CD4-positive, alpha-beta memory T cell (primary cell): ENCODE measurements around the gene C5orf15. TPM values are rescaled to one million over a fixed set of nuclear protein-coding genes. Genes with fewer than 3 reads are reported as not detected.
"Not testable (repeated sequence)": the region's sequence is repeated elsewhere in the genome, so short reads cannot be mapped to it uniquely, and the experiment has no call there.

ENCODE experiments used
- CTCF ChIA-PET: fragments of 350-600 bp; sonication (Branson Sonifier 250); formaldehyde crosslinking; loops from one replicate; lab custom pipeline; 2021; ENCODE audit warnings: inconsistent platforms; ENCODE audit not compliant: partially characterized antibody; lab: Charles Lee
- POLR2A ChIA-PET: fragments of 350-600 bp; sonication (Branson Sonifier 250); formaldehyde crosslinking; loops from one replicate; lab custom pipeline; 2021; ENCODE audit not compliant: partially characterized antibody; lab: Charles Lee
- DNase-seq, 5 donors: peaks; one replicate each; pipeline versions ENCODE4 v3.0.0 to v3.0.0-alpha.2; 2020 to 2022; ENCODE audit warnings: mixed read lengths in 1 of 5
- H3K27ac ChIP-seq: one replicate; pipeline ENCODE4 v1.7.0; 2013; ENCODE audit warnings: low read depth, low read length
- H3K27me3 ChIP-seq: 2 replicates; pipeline ENCODE4 v1.7.0; 2013; ENCODE audit warnings: mild to moderate bottlenecking, low read length, moderate library complexity; ENCODE audit not compliant: insufficient read depth
- H3K36me3 ChIP-seq: 2 replicates; pipeline ENCODE4 v1.7.0; 2013; ENCODE audit warnings: mild to moderate bottlenecking, low read length, moderate library complexity; ENCODE audit not compliant: insufficient read depth
- H3K4me1 ChIP-seq: 2 replicates; pipeline ENCODE4 v1.7.0; 2013; ENCODE audit warnings: mild to moderate bottlenecking, low read length, moderate library complexity; ENCODE audit not compliant: insufficient read depth
- H3K4me3 ChIP-seq, 2 donors: one replicate each; pipeline ENCODE4 v1.7.0; 2013; ENCODE audit warnings: low read length in 2 of 2, mild to moderate bottlenecking in 1 of 2
- H3K9me3 ChIP-seq, 2 donors: one replicate each; pipeline ENCODE4 v1.7.0; 2013; ENCODE audit warnings: low read length in 2 of 2, control low read depth in 1 of 2; ENCODE audit not compliant: control insufficient read depth in 1 of 2
- H3K27ac Mint-ChIP-seq, 7 donors: one replicate each; pipeline ENCODE4 v1.8.0; 2020 to 2021; ENCODE audit warnings: mixed read lengths in 7 of 7, mild to moderate bottlenecking in 6 of 7, inconsistent platforms in 3 of 7, moderate library complexity in 3 of 7
- H3K27me3 Mint-ChIP-seq, 2 donors: one replicate each; pipeline ENCODE4 v1.8.0; 2020 to 2021; ENCODE audit warnings: mixed read lengths in 2 of 2
- H3K36me3 Mint-ChIP-seq, 2 donors: one replicate each; pipeline ENCODE4 v1.8.0; 2020 to 2021; ENCODE audit warnings: mixed read lengths in 2 of 2, inconsistent platforms in 1 of 2, mild to moderate bottlenecking in 1 of 2
- H3K4me1 Mint-ChIP-seq, 4 donors: one replicate each; pipeline ENCODE4 v1.8.0; 2020 to 2021; ENCODE audit warnings: mixed read lengths in 4 of 4, mild to moderate bottlenecking in 1 of 4
- H3K4me3 Mint-ChIP-seq, 8 donors: one replicate each; pipeline ENCODE4 v1.8.0; 2020 to 2021; ENCODE audit warnings: mixed read lengths in 8 of 8, mild to moderate bottlenecking in 7 of 8, moderate library complexity in 6 of 8, inconsistent platforms in 3 of 8
- H3K9me3 Mint-ChIP-seq, 8 donors: one replicate each; pipeline ENCODE4 v1.8.0; 2020 to 2021; ENCODE audit warnings: mixed read lengths in 8 of 8, mild to moderate bottlenecking in 5 of 8, inconsistent platforms in 3 of 8, moderate library complexity in 1 of 8
- intact Hi-C: fragments of 100-400 bp; cut with micrococcal nuclease; formaldehyde crosslinking; loops from one replicate; pipeline ENCODE4 v1.15.1; 2023
- polyA plus RNA-seq, 2 donors: library from polyadenylated mRNA; unstranded; fragments of 300-500 nt; fragmentation: Illumina TruSeq; gene quantifications; one replicate each; pipeline ENCODE4 v1.2.3, GENCODE V29; 2021
- total RNA-seq, 2 experiments: library from RNA; stranded (reverse); gene quantifications; one replicate each; pipeline ENCODE4 v1.2.3, GENCODE V29; 2021

Gene C5orf15
- total and polyA plus RNA-seq, 4 experiments from 2014 or later = 13.3 to 28.8 (median 22.2) TPM

GRCh38 chr5:133977161-133977787 lies 8.8 kb upstream of the C5orf15 start:
- Histone ChIP-seq H3K27me3 (no peaks in the 10 kb centered on the region), H3K9me3 (no peaks in the 10 kb centered on the region), H3K36me3 (peaks cover 28% of the 10 kb centered on the region), H3K4me3 (no peak overlapping the region), H3K27ac (no peak overlapping the region), H3K4me1 (no peaks in the 10 kb centered on the region)
- intact Hi-C loops = no loop called here
- Mint-ChIP-seq H3K9me3 (no peaks in the 10 kb centered on the region), H3K36me3 (peaks cover 28 to 67% of the 10 kb centered on the region in 2 donors), H3K27ac (peak overlapping the region in 5 of 7 donors; percentile 27 to 81 (median 59)), H3K27me3 (no peaks in the 10 kb centered on the region), H3K4me3 (no peak overlapping the region), H3K4me1 (peaks cover 0 to 6% (median 4%) of the 10 kb centered on the region in 4 donors)
- ChIA-PET CTCF (interaction anchor here (1.1 to 10.7 kb wide), 2 partner anchors 11 to 19 kb away, joined by 6 to 87 read pairs; no protein-coding TSS in a partner anchor), POLR2A (interaction anchor here (1.0 kb wide), 1 partner anchor 28 kb away, joined by 3 read pairs; the partner anchor contains the start of gene VDAC1)
- no peak for DNase-seq

GRCh38 chr5:133975546-133975945 lies 7.1 kb upstream of the C5orf15 start:
- H3K4me3 Mint-ChIP-seq, H3K27ac ChIP-seq, H3K27me3 Mint-ChIP-seq, DNase-seq, H3K4me3 ChIP-seq, H3K4me1 Mint-ChIP-seq, intact Hi-C loops, H3K27me3 ChIP-seq, H3K9me3 Mint-ChIP-seq, H3K9me3 ChIP-seq, H3K4me1 ChIP-seq: not testable (repeated sequence)
- peak overlapping the region in 2 of 7 donors; percentile 27 to 50 for H3K27ac Mint-ChIP-seq
- ChIA-PET CTCF (interaction anchor here (1.3 kb wide), 1 partner anchor 17 kb away, joined by 3 read pairs; no protein-coding TSS in a partner anchor), POLR2A (interaction anchor here (1.4 kb wide), 1 partner anchor 29 kb away, joined by 3 read pairs; the partner anchor contains the start of gene VDAC1)
- H3K36me3 ChIP-seq = peaks cover 28% of the 10 kb centered on the region
- H3K36me3 Mint-ChIP-seq = peaks cover 22 to 61% of the 10 kb centered on the region in 2 donors

- no peaks in the 10 kb centered on the region for H3K9me3 Mint-ChIP-seq
- peaks cover 7 to 11% (median 9%) of the 10 kb centered on the region in 4 donors for H3K4me1 Mint-ChIP-seq
- peaks cover 16 to 56% of the 10 kb centered on the region in 2 donors for H3K36me3 Mint-ChIP-seq
- H3K36me3 ChIP-seq = peaks cover 28% of the 10 kb centered on the region
- H3K9me3 ChIP-seq = no peaks in the 10 kb centered on the region
- CTCF ChIA-PET = interaction anchor here (1.3 kb wide), 1 partner anchor 19 kb away, joined by 3 read pairs; no protein-coding TSS in a partner anchor
- H3K27me3 ChIP-seq = no peaks in the 10 kb centered on the region
- H3K27ac Mint-ChIP-seq = peak overlapping the region in 3 of 7 donors; percentile 42 to 57 (median 47)
- H3K4me3 ChIP-seq = no peak overlapping the region
- H3K27ac ChIP-seq = no peak overlapping the region
- H3K4me1 ChIP-seq = peaks cover 12% of the 10 kb centered on the region
- H3K27me3 Mint-ChIP-seq = no peaks in the 10 kb centered on the region
- DNase-seq = no peak
- intact Hi-C loops = no loop called here
- POLR2A ChIA-PET = interaction anchor here (1.2 kb wide), 1 partner anchor 174 kb away, joined by 3 read pairs; no protein-coding TSS in a partner anchor
- H3K4me3 Mint-ChIP-seq = no peak overlapping the region
Observed at GRCh38 chr5:133974142-133974541, 5.7 kb upstream of the C5orf15 start.

- DNase-seq = no peak
- H3K27ac ChIP-seq = peak overlapping the region; percentile 95
- Mint-ChIP-seq H3K27me3 (no peaks in the 10 kb centered on the region), H3K4me3 (peak overlapping the region in 6 of 8 donors; percentile 89 to 99 (median 98)), H3K36me3 (peaks cover 10 to 52% of the 10 kb centered on the region in 2 donors), H3K9me3 (no peaks in the 10 kb centered on the region), H3K27ac (peak overlapping the region; percentile 80 to 99 (median 94)), H3K4me1 (peaks cover 25 to 35% (median 30%) of the 10 kb centered on the region in 4 donors)
- H3K4me1 ChIP-seq = peaks cover 30% of the 10 kb centered on the region
- H3K9me3 ChIP-seq = no peaks in the 10 kb centered on the region
- H3K36me3 ChIP-seq = peaks cover 16% of the 10 kb centered on the region
- ChIA-PET POLR2A (interaction anchor here (1.4 to 2.0 kb wide), 2 partner anchors 34 to 496 kb away, joined by 4 to 14 read pairs; partner anchors contain the start of gene VDAC1), CTCF (interaction anchor here (0.6 to 2.1 kb wide), 5 partner anchors 8 to 319 kb away, joined by 3 to 12 read pairs (median 3); no protein-coding TSS in a partner anchor)
- no peaks in the 10 kb centered on the region for H3K27me3 ChIP-seq
- no peak overlapping the region for H3K4me3 ChIP-seq
- intact Hi-C loops = no loop called here
Observed at GRCh38 chr5:133970325-133970909, 2.0 kb upstream of the C5orf15 start.

- intact Hi-C loops = no loop called here
- peaks cover 10% of the 10 kb centered on the region for H3K36me3 ChIP-seq
- H3K4me1 Mint-ChIP-seq = peaks cover 30 to 40% (median 35%) of the 10 kb centered on the region in 4 donors
Observed at GRCh38 chr5:133969654-133970324, 1.4 kb upstream of the C5orf15 start.

GRCh38 chr5:133967698-133968203 lies 674 bp downstream of the C5orf15 start:
- Mint-ChIP-seq H3K27me3 (no peaks in the 10 kb centered on the region), H3K36me3 (peaks cover 6 to 37% of the 10 kb centered on the region in 2 donors), H3K4me1 (peaks cover 37 to 57% (median 47%) of the 10 kb centered on the region in 4 donors), H3K9me3 (no peaks in the 10 kb centered on the region), H3K27ac (peak overlapping the region; percentile 94 to 99 (median 98)), H3K4me3 (peak overlapping the region; percentile 89 to 99 (median 97))
- Histone ChIP-seq H3K27me3 (no peaks in the 10 kb centered on the region), H3K4me3 (peak overlapping the region; percentile 55 to 84), H3K27ac (peak overlapping the region; percentile 95), H3K4me1 (peaks cover 37% of the 10 kb centered on the region), H3K36me3 (no peaks in the 10 kb centered on the region), H3K9me3 (no peaks in the 10 kb centered on the region)
- CTCF ChIA-PET = no interaction called here
- intact Hi-C loops = loop anchor here (1.0 kb wide), 1 partner anchor 38 kb away; no protein-coding TSS in a partner anchor
- DNase-seq = peak; percentile 5 to 46 (median 18)
- POLR2A ChIA-PET = no interaction called here

More at GRCh38 chr5:133969654-133970324, 1.4 kb upstream of the C5orf15 start:
- no peak for DNase-seq
- H3K9me3 Mint-ChIP-seq = no peaks in the 10 kb centered on the region
- H3K27me3 Mint-ChIP-seq = no peaks in the 10 kb centered on the region
- H3K27ac Mint-ChIP-seq = peak overlapping the region; percentile 80 to 99 (median 94)
- CTCF ChIA-PET = interaction anchor here (1.2 to 2.1 kb wide), 5 partner anchors 10 to 320 kb away, joined by 3 to 12 read pairs (median 3); no protein-coding TSS in a partner anchor
- peak overlapping the region; percentile 89 to 99 (median 97) for H3K4me3 Mint-ChIP-seq
- Histone ChIP-seq H3K27ac (peak overlapping the region; percentile 95), H3K4me3 (peak overlapping the region in 1 of 2 donors; percentile 84), H3K9me3 (no peaks in the 10 kb centered on the region), H3K27me3 (no peaks in the 10 kb centered on the region), H3K4me1 (peaks cover 30% of the 10 kb centered on the region)
- POLR2A ChIA-PET = interaction anchor here (0.6 to 2.0 kb wide), 3 partner anchors 34 to 502 kb away, joined by 4 to 14 read pairs (median 5); partner anchors contain the start of gene VDAC1
- H3K36me3 Mint-ChIP-seq = peaks cover 10 to 50% of the 10 kb centered on the region in 2 donors
